Measurements from ENCODE around the gene SYNPO.
A peak's percentile ranks its signal among the peaks of the same experiment; 100 is the strongest.

The SYNPO gene

GRCh38 chr5:150640311-150641005, at the start of gene SYNPO:
Gene SYNPO, plus strand, starts transcription at chr5:150640660. Its CDS starts 7,616 bp downstream, at chr5:150648276.
- DNase-seq (ENCODE audit: low spot score): peak; percentile 84

DNA sequence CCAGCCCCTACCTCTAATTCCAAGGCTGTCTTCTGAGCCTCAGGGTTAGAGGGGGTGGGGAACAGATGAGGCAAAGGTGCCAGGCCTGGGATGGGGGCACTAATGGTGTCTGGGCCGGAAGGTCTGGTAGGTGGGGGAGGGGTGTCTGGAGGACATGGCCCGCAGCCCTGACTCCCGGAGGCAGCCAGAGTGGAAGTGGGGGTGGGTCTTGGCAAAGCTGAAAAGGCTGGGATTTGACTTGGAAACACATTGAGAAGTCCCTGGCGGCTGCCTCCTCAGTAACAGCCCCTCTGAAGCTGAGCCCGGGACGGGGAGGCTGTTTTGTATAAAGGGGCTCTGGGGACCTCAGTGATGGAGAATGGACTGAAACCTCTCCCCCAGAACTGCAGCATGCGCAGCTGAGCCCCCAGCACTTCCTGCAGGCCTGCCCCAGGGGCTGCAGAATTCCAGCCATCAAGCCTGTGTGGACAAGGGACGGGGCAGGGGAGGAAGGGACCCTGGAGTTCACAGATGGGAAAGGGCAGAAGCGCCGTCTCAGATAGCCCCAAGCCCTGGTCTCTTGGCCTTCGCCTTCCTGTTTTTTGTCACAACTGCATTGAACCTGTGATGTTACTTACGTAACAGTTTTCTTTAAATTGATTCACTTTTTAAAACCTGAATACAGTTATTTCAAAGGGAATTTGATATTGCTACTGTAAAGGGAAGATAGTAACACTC, 49.3 kb upstream of the SYNPO start:
- DNase-seq (ENCODE audit: low spot score): no peak

- DNase-seq (ENCODE audit: low spot score): no peak
Measured at GRCh38 chr5:150593593-150593992, 46.9 kb upstream of the SYNPO start.

DNA sequence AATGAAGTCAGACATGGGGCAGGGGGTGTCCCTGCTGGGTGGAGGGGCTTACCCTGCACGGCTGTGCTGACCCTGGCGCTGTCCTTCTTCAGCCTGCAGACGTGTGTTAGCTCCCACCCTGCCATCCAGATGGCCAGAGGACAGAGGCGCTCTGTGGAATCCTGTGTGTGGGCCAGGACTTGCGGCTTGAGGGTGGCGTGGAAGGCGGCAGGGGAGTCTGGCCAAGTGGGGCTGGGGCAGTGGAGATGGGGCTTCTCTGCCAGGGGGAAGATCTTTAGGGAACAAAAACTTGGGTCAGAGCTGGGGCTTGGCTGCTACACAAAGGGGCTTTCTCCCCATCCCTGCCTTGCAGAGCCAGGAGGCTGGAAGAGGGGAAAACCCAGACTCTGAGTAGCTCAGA, 46.5 kb upstream of the SYNPO start:
- DNase-seq (ENCODE audit: low spot score): no peak

DNA sequence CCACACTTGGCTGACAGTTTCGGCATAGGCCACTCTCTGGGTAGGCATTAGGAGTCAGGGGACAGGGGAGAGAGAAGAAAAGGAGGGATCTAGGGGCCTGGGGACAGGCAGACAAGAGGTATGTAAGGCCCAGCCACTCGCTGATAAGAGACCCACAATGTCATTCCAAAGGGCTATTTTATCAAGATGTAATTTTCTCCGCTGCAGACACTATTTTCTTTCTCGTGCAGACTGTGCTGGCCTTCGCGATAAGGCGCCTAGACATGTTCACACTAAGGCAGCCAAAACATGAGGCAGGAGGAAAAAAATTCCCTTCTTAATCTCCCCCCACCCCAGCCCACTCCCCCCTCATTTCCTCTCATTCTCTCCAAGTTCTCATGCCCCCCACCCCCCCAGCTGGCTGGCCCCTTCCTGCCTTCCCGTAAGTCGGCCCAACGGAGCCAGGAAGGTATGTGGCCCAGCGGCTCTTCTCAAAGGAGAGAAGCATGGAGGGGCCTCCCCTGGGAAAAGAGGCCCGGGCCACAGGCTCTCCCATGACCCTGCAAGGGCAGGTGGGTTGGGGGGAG, 44.9 kb upstream of the SYNPO start:
- DNase-seq (ENCODE audit: low spot score): no peak

DNA sequence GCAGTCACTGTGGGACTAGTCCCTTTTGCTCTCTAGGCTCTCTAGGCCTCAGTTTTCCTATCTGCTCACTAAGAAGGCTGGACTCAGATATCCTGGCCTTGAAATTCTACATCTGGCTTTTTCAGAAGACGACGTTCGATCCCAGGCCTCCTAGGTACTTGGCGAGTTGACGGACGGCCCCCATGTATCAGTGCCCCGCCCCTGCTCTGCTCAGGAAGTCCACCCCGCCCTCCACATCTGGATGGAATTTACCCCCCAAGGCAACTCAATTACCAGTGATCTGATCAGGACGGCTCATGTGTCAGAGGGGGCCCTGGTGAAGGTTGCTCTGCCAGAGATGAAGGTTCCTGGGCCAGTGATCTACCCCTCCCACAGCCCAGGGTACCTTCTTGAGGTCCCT, 44.1 kb upstream of the SYNPO start:
- DNase-seq (ENCODE audit: low spot score): no peak

GRCh38 chr5:150596826-150597225, 43.6 kb upstream of the SYNPO start:
- DNase-seq (ENCODE audit: low spot score): no peak

DNA sequence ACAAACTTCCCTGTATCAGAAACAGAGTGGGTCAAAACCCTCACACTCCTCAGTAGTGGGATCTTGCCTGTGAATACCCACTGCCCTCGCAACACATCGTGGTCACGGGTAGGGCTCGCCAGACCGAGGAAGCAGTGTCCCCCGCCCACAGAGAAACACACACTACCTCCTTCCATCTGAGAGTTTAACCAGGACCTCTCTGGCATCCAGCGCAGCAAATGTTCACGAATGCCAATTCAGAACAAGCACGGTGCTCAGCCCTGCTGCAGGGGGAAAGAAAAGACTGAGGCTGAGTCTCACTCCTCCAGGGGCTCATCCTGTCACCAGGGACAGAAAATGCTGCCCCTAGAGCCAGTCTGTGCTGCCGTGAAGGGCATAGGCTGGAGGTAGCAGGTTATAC, 42.5 kb upstream of the SYNPO start:
- no peak for DNase-seq (ENCODE audit: low spot score)

DNA sequence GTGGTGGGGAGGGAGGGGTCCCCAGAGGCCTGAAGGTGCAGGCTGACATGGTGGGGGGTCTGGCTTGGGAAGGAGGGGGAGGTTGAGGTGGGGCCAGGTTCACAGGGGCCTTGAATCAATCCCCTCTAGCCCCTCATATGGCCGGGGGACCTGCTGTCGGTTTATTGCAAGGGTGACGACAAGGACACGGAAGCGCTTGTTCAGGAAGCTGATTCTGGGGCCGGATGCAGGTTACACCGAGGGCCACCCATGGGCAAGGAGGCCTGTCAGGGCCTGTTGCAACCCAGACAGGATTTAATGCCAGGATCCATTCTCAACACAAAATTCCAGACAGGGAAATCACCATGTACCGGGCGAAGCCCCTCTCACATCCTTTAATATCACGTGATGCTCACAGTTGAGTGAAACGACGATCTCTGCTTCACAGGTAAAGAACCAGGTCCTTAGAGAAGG, 41.6 kb upstream of the SYNPO start:
- no peak for DNase-seq (ENCODE audit: low spot score)

- no peak for DNase-seq (ENCODE audit: low spot score)
Measured at GRCh38 chr5:150599281-150599680, 41.2 kb upstream of the SYNPO start.

GRCh38 chr5:150599917-150600511, 40.4 kb upstream of the SYNPO start:
- peak; percentile 87 for DNase-seq (ENCODE audit: low spot score)

GRCh38 chr5:150600616-150601490, 39.6 kb upstream of the SYNPO start:
- DNase-seq (ENCODE audit: low spot score): peak; percentile 64

- no peak for DNase-seq (ENCODE audit: low spot score)
Measured at GRCh38 chr5:150601491-150602345, 38.7 kb upstream of the SYNPO start.

- DNase-seq (ENCODE audit: low spot score): no peak
Measured at GRCh38 chr5:150603052-150603451, 37.4 kb upstream of the SYNPO start.

DNA sequence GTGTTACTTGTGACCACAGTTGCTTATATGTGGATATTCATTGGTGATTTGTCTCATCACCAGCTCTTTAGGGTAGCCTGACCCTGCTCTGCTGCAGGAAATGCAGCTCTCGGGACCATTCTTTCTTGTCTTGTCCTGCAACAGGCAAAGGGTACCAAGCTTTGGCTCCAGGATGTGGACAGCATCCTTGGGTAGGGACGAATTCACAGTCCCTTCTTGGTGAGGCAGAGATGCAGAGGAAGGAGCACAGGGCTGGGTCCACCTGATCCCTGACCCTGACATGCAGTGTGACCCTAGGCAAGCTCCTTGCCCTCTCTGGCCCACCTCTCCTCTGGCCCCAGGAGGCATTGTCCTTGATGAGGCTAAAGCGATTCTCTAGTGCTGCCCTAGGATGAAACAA, 37.0 kb upstream of the SYNPO start:
- DNase-seq (ENCODE audit: low spot score): no peak

DNA sequence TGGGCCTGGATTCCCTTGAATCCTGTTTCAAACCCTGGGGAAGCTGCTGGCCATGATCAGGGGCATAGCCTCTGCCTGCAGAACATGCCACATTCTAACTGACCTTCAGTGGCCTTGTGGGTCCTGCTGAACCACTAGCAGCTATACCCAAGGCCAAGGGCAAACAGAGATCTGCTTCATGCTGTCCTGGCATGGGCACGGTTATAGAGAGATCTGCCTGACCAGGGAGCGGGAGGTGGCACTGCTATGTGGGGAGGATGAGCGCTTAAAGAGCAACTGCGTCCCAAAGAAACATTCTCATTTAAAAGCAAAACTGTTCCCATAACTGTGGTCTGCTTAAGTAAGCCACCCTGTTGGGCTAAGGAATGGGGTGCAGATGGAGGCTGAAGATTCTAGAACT, 36.5 kb upstream of the SYNPO start:
- DNase-seq (ENCODE audit: low spot score): no peak

DNA sequence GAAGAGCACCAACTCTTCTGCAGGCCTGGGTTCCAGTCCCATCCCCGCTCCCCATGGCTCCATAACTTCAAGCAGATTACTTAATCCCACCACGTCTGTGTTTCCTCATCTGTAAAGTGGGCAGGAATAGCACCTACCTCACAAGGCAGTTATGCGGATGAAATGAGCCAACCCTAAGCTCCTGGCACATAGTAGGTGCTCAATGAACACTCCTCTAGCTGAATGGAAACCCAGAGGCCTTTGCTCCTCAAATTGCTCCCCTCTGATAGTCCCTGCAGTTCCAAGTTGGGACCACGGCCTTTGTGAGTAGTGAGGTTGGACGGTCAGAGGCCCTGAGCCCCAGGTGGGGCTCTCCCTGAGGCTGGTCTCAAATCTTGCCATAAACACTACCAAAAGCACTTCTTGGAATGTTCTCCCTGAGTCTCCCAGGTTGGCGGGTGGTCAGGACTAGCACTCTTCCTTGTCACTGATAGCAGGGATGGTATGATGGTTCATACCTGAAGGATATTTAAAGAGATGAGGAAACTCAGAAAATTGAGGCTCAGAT, 35.5 kb upstream of the SYNPO start:
- DNase-seq (ENCODE audit: low spot score): no peak

DNA sequence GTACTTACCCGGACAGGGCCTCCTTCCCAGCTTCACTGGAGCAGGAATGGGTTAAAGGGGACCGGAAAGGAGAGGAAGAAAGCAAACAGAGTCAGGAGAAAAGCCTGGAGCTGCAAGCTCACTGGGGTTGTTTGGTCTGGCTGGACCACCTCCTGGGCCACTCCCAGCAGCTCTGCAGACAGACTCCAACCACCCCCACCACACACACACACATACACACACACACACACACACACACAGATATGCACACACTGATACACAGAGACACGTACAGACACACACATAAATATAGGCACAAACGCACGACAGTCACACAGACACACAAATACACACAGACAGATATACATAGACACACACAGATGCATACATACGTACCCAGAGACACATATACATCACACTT, 34.9 kb upstream of the SYNPO start:
- no peak for DNase-seq (ENCODE audit: low spot score)

GRCh38 chr5:150606476-150606875, 34.0 kb upstream of the SYNPO start:
- DNase-seq (ENCODE audit: low spot score): no peak

GRCh38 chr5:150607105-150607504, 33.4 kb upstream of the SYNPO start:
- DNase-seq (ENCODE audit: low spot score): no peak

DNA sequence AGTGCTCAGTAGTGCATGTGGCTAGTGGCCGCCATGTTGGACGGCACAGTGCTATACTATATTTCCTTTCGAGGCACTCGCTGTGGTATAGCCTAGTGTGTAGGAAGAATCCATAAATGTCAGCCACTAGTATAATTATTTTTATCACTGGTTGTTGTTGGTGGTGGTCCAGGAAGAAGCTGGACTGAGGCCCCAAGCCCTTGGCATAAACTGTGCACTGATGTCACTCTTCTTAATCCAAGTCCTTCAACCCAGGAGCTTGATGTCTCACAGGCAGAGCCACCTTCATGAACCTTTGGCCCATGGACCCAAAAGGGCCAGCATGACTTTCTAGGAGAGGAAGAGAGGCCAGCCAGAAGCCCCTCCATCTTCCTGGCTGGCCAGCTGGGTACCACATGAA, 32.5 kb upstream of the SYNPO start:
- no peak for DNase-seq (ENCODE audit: low spot score)
